Hematopoietic multipotent progenitor cell treated with erythropoietin and hydrocortisone succinate and interleukin-3 and kit ligand, for 8 days (in vitro differentiated cells): ENCODE results near the gene GLTPD2.

ENCODE experiments used
- DNase-seq: peaks from one replicate; pipeline ENCODE4 v3.0.0-alpha.2; 2015

The GLTPD2 gene

DNA sequence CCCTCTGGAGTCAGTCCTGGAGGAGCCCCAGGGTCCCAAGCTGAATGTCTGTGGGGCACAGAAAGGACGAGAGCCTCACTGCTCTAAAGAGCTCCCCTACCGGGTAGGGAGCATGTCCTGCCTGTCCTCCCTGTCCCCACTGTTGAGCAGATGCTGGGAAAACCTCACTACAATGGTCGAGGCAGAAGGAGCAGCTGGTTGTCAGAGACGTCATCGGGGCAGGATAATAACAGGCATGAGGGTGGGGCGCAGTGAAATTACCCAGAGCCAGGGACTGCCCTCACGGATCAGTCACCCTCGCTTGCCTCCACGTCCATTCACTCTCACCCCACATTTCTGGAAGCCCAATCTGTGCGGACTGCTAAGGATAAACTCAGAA is 16.5 kb upstream of the GLTPD2 start:
- DNase-seq, result no peak

DNA sequence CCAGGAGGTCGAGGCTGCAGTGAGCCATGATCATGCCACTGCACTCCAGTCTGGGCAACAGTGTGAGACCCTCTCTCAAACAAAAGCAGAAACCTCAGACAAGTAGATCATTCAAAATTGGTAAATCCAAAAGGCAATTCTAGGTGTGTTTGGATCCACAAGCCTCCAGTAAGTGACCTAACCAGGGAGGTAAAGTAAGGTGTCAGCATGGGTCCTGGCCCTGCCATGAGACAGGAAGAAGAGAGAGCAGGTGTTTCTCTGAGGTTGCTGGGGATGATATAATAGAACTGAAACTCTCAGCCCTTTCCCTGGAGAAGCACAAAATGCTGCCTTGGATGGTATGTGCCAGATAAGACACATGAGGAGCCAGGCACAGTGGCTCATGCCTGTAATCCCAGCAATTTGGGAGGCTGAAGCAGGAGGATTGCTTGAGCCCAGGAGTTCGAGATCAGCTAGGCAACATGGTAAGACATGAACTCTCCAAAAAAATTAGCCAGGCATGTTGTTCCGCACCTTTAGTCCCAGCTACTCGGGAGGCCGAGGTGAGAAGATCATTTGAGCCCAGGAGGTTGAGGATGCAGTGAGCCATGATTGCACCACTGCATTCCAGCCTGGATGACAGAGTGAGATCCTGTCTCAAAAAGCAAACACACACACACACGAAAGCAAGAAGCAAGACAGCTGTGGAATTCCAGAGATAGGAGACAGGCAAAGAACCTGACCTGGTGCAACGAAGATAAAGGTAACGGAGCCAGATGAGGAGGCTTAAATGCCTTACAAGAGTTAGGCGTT is 10.6 kb upstream of the GLTPD2 start:
- no peak for DNase-seq

DNA sequence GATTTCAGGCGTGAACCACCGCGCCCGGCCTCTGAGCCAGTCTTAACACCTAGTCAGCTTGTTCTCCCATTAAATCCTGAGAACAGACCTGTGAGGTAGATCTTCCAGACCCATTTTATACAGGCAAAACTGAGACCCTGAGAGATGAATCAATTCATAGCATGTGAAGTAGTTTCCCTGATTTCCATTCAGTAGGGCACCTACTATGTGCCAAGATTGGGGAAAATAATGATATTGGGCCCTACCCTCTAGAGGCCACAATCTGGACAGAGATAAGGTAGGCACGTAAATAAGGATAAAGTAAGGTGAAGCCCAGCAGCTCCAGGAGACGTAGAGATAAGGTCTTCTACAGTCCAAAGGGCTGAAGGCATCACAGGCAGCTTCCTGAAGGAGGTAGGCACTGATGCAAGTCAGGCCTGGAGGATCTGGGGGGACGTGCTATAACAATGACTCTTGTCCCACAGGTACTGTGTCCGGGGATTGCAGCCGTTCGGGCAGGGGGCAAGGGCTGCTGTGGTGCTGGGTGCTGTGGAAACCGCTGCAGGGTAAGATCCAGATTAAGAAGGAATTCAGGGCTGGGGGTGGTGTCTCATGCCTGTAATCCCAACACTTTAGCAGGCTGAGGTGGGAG is 8.3 kb upstream of the GLTPD2 start:
- no peak for DNase-seq

DNA sequence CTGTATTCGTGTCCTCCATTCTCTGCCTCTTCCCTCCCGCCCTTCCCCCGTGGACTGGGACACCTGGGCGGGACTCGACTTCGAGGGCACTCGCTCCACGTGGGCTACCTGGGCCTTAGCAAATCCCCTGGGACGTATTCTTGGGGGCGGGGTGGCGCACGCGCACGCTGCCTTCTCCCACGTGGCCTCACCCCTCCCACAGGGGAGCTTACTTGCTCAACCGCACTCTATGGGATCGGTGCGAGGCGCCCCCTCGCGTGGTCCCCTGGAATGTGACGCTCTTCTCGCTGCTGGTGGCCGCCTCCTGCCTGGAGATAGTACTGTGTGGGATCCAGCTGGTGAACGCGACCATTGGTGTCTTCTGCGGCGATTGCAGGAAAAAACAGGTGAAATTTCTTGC is 6.1 kb upstream of the GLTPD2 start:
- no peak for DNase-seq

DNA sequence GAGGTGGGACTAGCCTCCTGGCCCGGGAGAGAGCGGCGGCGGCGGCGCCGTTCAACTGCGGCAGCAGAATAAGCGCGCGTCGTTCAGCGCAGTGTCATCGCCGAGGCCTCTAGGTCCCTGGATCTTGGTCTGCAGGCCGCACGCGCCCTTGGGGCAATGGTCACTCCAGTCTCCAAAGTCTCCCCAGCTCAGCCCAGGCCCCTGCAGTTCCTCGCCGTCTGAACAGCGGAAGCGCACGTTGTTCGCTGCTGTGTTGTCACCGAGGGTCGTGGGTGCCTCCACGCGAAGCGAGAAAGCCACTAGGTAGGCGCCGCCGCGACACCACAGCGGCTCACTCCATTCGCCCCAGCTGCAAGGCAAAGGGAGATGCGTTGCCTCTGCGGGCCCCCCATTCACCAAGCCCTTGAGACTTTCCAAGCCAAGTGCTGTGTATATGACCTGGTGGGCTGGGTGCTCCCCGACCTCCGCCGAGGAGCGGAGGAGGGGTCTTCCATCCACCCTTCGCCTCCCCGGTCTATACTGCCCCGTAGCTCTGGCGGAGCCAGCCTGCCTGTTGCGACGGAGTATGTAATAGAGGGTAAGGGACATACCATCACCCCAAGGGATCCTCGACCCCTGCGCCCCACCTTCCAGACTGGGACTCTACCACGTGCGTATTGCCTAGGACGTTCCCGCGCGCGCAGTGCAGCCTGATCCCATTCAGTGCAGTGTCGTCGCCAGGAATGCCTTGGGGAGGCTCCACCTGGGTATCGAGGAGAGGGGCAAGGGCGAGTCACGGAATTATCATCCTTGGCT is 3.3 kb upstream of the GLTPD2 start:
- no peak for DNase-seq

DNA sequence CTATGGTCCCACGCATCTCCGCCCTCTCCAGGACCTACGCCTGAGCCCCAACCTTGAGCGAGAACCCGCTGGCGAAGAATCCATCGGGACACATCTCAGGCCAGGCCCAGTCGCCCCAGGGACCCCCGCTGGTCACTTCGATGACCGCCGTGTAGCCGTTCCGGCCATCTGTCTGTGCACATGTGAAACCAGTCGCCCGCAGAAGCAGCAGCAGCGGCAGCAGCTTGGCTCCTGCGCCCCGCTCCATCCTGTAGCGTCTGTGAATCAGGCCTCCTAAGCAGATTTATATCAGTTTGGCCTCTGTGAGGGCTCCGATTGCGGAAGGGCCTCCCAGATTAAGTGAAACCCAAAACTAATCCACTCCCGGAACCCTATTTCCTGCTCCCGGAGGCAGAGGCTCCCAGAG is 2.7 kb upstream of the GLTPD2 start, which contains the start of gene VMO1:
Gene VMO1, minus strand, starts transcription at position 259 of the 406 bp plus-strand sequence. Its CDS starts 12 bp downstream, at position 247.
- DNase-seq, result no peak

DNA sequence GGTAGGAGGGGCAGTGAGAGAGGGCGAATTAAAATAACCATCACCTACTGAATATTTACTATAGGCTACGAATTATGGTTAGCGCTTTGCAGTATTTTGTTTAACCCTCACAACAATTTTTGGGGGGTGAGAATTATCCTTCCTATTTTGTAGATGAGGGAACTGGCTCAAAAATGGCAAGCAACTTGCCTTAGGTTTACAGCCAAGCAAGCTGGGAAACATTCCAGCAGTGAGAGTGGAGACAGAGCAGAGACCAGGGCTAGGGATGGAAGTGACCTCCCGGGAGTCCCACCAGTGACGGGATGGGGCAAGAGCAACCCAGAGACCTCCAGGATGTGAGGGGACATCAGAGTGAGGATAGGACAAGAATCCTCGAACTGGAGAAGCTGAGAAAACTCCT is 2.2 kb upstream of the GLTPD2 start:
- no peak for DNase-seq

DNA sequence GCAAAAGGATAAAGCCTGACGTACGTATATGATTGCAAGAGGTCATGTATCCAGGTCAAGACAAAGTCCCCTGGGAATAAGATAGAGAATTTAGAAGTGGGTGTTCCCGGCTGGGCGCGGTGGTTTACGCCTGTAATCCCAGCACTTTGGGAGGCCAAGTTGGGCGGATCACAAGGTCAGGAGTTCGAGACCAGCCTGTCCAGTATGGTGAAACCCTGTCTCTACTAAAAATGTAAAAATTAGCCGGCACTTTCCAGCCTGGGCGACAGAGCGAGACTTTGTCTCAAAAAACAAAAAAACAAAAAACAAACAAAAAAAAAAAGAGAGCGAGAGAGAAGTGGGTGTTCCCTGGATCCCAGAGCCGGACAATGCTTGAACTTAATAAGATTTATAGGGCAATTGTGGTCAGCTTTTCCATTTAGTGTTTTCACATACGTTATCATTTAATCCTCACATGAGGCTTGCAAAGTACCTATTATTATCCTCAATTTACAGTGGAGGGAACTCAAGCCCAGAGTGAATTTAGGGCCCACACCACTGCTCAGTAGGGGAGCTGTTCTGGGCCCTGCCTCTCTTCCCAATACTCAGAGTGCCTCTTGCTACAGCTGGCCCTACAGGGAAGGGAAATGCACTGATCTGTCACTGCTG is 481 bp upstream of the GLTPD2 start:
- no peak for DNase-seq

DNA sequence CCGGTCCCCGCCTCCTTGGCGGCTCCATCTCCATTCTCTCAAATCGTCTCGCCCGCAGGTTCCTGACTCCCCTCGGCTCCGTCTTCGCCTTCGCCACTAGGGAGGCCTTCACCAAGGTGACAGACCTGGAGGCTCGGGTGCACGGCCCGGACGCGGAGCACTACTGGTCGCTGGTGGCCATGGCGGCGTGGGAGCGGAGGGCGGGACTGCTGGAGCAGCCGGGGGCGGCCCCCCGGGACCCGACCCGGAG is 862 bp downstream of the GLTPD2 start:
- no peak for DNase-seq

DNA sequence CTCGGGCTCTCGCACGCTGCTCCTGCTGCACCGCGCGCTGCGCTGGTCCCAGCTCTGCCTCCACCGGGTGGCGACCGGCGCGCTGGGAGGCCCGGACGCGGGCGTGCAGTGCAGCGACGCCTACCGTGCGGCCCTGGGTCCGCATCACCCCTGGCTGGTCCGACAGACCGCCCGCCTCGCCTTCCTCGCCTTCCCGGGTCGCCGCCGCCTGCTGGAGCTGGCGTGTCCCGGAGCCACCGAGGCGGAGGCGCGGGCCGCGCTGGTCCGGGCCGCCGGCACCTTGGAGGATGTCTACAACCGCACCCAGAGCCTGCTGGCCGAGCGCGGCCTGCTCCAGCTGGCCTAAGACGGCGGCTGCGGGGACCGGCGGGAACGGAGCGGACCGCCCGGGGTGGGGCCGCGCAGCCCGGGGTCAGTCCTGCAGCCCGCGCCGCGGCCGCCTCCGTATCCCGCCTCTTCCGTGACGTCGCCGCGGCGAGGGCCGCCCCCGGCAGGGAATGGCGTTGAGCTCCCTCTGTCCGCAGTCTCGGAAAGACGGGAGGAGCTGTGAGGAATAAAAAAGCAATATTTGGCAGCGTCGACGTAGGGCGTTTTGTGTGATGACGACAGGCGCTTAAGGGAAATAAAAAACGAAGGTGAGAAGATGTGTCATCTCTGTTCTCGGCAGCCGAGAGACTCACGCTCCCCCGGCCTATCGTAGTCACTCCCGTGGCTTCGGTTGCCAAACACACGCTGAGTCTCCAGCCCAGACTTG is 1.4 kb downstream of the GLTPD2 start:
- DNase-seq, result peak; percentile 80

DNA sequence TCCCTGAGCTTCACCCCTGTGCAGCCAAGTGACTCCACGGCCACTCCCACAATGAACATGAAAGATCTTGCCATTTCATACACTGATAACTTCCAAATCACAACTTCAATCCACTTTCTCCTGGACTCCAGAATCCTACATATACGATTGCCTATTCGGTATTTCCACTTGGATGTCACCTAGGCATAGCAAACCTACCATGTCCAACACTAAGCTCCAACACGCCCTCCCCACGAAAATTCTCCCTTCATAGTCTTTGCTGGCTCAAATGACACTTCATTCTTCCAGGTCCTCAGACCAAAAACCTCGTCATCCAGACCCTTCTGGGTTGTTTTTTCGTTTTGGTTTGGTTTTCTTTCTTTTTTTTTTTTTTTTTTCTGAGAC is 1.9 kb downstream of the GLTPD2 start:
- DNase-seq, result no peak

DNA sequence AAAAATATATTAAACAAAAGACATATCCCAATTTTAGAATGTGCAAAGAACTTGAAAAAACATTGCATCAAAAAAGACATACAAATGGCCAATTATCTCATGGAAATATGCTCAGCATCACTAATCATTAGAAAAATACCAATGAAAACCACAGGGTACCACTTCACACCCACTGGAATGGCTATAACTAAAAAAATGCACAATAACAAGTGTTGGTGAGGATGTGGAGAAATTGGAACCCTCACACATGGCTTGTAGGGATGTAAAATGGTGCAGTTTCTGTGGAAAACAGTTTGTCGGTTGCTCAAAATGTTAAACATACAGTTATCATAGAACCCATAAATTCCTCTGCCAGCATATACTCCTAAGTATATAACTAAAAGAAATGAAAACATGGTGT is 6.4 kb downstream of the GLTPD2 start:
- DNase-seq, result no peak

DNA sequence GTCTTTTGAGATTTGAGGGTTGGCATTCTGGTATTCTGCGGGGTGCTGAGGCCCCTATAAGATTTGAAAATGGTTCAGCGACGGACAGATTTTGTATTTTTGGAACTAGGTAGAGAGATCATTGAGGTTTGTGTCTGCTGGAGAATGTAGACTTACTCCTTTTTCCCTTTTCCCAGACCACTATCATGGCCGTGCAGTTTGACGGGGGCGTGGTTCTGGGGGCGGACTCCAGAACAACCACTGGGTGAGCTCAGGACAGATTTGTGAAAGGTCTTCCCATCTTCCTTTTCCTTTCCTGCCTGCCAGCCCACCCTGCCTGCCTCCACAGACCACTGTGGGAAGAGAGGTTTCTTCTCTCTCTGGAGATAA is 7.8 kb downstream of the GLTPD2 start:
- peak; percentile 50 for DNase-seq

DNA sequence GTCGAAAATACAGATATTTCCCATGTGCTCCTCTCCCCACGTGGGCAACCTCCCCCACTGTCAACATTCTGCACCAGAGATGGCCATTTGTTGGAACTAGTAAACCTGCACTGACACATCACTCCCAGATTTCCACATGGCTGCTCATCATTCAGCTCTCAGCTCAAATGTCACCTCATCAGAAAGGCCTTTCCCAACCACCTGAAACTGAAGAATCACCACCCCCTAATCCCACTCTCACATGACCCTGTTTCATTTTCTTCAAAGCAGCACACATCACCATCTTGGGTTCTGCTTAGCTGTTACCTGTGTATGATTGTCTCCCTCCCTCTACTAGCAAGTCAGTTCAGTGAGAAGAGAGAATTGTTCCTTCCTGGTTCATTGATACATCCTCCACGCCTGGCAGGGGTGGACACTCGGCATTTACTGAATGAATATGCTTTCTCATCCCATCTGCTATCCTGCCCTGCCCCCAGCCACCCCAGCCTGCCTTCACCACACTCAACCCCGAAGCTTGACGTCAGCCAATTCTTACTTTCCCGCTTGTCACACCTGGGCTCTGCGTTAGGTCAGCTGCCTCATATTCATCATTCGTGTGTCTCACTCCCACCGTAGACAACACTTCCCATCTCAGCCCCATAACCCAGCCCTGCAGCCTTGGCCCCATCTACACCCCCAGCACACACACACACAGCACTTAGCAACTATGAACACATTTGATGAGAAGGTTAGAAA is 11.9 kb downstream of the GLTPD2 start:
- DNase-seq, result no peak

DNA sequence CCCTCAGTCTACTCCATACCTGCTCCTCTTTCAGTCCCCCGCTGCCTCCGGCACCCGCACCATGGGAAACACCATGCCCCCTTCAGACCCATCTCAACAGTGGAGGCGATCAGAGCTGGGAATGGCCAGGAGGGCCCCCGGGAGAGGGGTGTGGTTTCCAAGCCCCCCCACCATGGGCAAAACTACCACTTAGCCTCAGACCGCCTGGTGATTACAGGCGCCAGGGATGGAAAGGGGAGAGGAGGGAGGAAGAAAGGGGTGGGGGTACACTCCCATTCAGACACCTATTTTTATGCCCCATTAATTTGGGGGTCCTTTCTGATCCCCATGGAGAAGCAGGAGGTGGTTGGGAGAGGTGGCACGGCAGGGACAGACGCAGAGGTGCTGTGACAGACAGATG is 13.5 kb downstream of the GLTPD2 start, which contains the start of gene C17orf114:
Gene C17orf114, minus strand, starts transcription at position 101 of the 400 bp plus-strand sequence.
- no peak for DNase-seq

DNA sequence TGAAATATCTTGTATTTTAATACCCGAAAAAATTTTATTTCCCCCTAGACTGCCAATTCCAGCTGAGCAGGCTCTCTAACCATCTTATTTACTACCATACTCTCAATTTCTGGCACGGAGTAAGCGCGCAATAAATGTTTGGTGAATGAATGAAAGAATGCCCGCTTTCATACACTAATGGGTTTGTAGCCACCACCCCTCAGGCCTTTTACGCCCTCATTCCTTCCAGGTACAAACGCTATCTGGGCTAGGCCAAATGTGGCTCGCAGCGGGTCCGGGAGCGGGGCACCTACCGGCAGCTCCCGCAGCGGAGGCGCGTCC is 17.7 kb downstream of the GLTPD2 start:
- no peak for DNase-seq

DNA sequence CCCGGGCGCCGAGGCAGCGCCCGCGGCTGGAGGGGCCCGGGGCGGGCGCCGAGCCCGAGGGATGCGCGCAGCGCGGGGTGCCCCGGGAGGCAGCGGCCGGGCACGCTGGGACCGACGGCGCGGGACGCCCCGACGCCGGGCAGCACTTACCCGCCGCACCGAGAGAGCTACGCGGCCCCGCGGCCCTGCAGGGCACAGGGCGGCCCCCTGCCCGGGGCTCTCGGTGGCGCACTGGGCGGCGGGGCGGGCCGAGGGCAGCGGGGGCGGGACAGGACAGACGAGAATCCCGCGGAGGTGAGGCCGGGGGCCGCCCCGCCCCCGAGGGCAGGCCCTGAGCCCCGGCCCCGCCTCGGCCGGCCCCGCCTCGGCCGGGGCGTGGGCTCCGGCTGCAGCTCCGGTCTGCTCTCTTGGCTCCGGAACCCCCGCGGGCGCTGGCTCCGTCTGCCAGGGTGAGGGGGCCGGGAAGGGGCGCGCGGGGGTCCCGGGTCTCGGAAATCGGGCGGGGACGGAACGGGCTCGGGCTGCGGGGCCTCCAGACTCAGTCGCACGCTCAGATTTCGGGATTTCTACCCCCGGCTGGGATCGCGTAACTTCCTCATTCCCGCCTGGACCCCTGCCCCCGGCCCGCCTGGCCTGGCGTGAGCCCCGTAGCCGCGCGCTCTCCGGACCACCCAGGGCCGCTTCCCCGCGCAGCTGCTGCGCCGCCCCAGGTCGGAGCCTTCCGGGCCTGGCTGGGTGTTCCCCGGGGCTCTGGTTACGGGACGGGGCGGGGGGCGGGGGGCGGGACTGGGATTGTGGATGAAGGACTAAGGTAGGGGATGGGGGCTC is 18.2 kb downstream of the GLTPD2 start, which contains the start of gene PLD2:
Gene PLD2, plus strand, starts transcription at position 376 of the 828 bp plus-strand sequence. CDS start 621 bp downstream, outside the sequence.
- DNase-seq, result peak; percentile 77

DNA sequence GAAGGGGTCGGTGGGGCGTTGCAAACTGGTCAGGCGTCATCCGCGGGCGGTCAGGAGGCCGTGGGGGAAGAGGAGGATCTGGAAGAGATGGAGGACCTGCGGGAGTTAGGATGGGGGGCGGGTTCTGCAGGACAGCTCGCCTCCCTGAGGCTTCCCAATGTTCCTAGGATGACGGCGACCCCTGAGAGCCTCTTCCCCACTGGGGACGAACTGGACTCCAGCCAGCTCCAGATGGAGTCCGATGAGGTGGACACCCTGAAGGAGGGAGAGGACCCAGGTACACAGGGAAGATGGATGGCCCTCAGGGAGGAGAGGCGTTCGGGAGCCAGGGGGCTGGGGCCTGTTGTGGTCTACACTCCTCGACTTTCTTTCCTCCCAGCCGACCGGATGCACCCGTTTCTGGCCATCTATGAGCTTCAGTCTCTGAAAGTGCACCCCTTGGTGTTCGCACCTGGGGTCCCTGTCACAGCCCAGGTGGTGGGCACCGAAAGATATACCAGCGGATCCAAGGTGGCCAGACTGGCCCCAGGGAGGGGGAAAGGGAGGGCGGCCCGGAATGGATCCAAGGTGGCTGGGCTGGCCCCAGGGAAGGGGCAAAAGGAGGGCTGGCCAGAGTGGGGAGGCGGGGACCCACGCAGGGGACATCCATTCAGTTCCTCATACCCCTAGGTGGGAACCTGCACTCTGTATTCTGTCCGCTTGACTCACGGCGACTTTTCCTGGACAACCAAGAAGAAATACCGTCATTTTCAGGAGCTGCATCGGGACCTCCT is 19.0 kb downstream of the GLTPD2 start:
- DNase-seq, result no peak

DNA sequence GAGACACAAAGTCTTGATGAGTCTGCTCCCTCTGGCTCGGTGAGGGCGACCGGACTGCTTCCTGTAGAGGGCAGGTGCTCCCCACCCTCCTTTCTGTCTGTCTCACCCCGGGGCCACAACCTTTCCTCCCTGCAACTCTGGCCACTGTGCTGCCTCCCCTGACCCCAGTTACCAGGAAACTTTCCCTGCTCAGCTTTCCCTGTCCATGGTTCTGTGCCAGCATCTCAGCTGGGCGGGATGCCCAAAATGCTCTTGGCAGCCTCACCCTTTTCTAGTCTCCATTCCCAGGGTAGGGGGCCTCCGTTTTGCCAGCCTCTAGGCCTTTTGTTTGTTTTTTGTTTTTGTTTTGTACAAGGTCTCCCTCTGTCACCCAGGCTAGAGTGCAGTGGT is 19.6 kb downstream of the GLTPD2 start:
- DNase-seq, result no peak

DNA sequence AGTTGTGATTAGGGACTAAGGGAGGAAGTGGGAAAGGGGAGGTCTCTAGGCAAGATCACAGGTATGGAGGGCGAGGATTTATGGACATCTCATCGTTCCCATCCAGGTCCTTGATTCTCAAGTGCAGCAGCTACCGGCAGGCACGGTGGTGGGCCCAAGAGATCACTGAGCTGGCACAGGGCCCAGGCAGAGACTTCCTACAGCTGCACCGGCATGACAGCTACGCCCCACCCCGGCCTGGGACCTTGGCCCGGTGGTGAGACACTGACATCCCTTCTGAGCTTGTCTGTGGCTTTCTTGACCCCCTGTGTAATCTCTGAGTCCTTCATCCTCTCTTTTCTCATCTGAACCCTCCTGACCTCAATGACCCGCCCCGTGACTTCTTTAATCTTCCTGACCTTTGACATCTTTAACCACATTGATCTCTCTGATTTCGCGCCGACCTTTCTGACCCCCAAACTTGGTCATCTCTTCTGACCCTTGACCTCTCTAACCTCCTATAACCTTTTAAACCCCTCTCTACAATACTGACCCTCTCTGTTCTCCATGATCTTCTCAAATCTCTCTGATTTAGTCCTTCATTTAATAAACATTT is 22.0 kb downstream of the GLTPD2 start:
- peak; percentile 57 for DNase-seq
